Chondrocyte (in vitro differentiated cells): ENCODE results near the gene VSIR. TPM values are rescaled to one million over a fixed set of nuclear protein-coding genes. Genes with fewer than 3 reads are reported as not detected.
A peak's percentile ranks its signal among the peaks of the same experiment; 100 is the strongest.

ENCODE experiments used
- DNase-seq: peaks from one replicate; pipeline ENCODE4 v3.0.0; 2021; ENCODE audit warnings: mixed read lengths, low spot score
- H3K27ac Mint-ChIP-seq: one replicate; pipeline ENCODE4 v1.8.0; 2021; ENCODE audit warnings: mild to moderate bottlenecking, moderate library complexity, mixed read lengths; ENCODE audit not compliant: unreplicated experiment
- H3K27me3 Mint-ChIP-seq: 2 replicates; pipeline ENCODE4 v1.8.0; 2021; ENCODE audit warnings: low read depth, mixed read lengths
- H3K36me3 Mint-ChIP-seq: 2 replicates; pipeline ENCODE4 v1.8.0; 2021; ENCODE audit warnings: low read depth, mixed read lengths
- H3K4me1 Mint-ChIP-seq: 2 replicates; pipeline ENCODE4 v1.8.0; 2021; ENCODE audit warnings: low read depth, mild to moderate bottlenecking, mixed read lengths
- H3K4me3 Mint-ChIP-seq: one replicate; pipeline ENCODE4 v1.8.0; 2021; ENCODE audit warnings: mild to moderate bottlenecking, moderate library complexity, mixed read lengths; ENCODE audit not compliant: unreplicated experiment
- H3K9me3 Mint-ChIP-seq: 2 replicates; pipeline ENCODE4 v1.8.0; 2021; ENCODE audit warnings: low read depth, mixed read lengths
- total RNA-seq: library from RNA; stranded (reverse); gene quantifications from 3 replicates; pipeline ENCODE4 v1.2.1, GENCODE V29; 2021
- TF ChIP-seq, protein P1 (sequence below): fragments of 200-600 bp; sonication (generic); IDR thresholded peaks from 2 replicates; pipeline ENCODE4 v1.5.0; 2021; ENCODE audit warnings: antibody characterized with exemption, mild to moderate bottlenecking, moderate library complexity

Gene VSIR
- total RNA-seq, 1 donor from 2014 or later: 1.3 TPM

DNA sequence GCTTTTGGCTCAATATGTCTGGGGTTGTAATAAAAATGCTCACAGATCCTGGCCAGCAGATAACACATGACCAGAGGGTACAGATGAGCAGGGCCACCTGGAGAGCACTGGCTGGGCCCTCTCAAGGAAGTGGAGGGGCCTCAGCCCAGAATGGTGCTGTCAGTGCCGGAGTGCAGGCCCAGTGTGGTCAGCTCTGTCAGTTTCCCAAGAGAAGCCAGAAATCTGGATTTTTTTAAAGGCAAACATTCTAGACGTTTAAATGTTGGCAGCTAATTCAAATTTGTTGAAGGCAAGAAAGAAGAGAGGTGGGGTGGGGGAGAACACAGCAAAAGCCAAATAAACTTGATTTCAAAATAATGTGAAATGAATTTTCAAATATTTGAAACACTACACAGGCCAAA lies 55.8 kb downstream of the VSIR start:
- H3K27ac Mint-ChIP-seq: peak overlapping the region; percentile 43
- TF ChIP-seq, protein P1, sequence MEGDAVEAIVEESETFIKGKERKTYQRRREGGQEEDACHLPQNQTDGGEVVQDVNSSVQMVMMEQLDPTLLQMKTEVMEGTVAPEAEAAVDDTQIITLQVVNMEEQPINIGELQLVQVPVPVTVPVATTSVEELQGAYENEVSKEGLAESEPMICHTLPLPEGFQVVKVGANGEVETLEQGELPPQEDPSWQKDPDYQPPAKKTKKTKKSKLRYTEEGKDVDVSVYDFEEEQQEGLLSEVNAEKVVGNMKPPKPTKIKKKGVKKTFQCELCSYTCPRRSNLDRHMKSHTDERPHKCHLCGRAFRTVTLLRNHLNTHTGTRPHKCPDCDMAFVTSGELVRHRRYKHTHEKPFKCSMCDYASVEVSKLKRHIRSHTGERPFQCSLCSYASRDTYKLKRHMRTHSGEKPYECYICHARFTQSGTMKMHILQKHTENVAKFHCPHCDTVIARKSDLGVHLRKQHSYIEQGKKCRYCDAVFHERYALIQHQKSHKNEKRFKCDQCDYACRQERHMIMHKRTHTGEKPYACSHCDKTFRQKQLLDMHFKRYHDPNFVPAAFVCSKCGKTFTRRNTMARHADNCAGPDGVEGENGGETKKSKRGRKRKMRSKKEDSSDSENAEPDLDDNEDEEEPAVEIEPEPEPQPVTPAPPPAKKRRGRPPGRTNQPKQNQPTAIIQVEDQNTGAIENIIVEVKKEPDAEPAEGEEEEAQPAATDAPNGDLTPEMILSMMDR: no peak
- DNase-seq: no peak

DNA sequence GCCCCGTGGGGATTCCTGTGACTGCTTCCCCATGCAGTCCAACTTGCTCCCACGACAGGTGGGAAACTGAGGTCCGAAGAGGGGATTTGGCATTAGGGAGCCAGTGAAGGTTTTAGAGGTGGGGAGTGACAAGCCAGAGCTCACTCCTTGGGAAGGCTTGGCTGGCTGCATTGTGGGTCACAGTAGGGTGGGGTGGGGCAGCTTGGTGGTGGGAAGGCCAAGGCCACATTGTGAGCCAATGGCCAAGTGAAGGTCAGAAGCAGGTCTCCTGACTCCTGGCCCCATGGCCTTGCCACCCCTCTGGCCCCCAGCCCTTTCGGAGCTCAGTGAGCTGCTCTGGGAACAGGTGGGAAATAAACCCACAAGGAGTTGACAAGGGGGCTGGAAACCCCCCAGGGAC lies 56.3 kb downstream of the VSIR start:
- no peak for DNase-seq
- peaks cover 8% of the 10 kb centered on the region for H3K4me1 Mint-ChIP-seq
- TF ChIP-seq, protein P1: no peak
- no peak overlapping the region for H3K27ac Mint-ChIP-seq
- no peaks in the 10 kb centered on the region for H3K36me3 Mint-ChIP-seq
- no peak overlapping the region for H3K4me3 Mint-ChIP-seq
- no peaks in the 10 kb centered on the region for H3K9me3 Mint-ChIP-seq
- peaks cover 12% of the 10 kb centered on the region for H3K27me3 Mint-ChIP-seq

More for the DNA sequence above, 55.8 kb downstream of the VSIR start:
- no peak overlapping the region for H3K4me3 Mint-ChIP-seq
- no peaks in the 10 kb centered on the region for H3K36me3 Mint-ChIP-seq
- peaks cover 8% of the 10 kb centered on the region for H3K4me1 Mint-ChIP-seq
- no peaks in the 10 kb centered on the region for H3K9me3 Mint-ChIP-seq
- H3K27me3 Mint-ChIP-seq: peaks cover 12% of the 10 kb centered on the region

DNA sequence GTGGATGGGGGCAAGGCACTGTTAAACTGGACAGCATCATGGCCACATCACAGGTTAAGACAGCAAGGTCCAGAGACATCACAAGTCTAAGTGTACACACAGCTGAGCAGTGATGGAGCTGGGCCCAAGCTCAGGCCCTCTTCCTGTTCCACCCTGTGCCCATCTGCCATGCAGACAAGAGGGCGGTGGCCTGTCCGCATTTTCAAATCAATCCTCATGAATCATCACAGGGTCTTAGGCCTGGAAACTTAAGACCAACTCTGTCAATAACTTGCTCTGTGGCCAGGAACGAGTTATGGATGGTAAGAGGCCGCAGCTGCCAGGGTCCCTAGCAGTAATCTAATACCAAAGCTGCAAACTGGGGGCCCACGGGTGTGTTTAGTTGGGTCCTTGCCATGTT lies 56.9 kb downstream of the VSIR start:
- H3K4me3 Mint-ChIP-seq: no peak overlapping the region
- TF ChIP-seq, protein P1: no peak
- no peaks in the 10 kb centered on the region for H3K9me3 Mint-ChIP-seq
- DNase-seq: no peak
- peaks cover 8% of the 10 kb centered on the region for H3K27me3 Mint-ChIP-seq
- no peaks in the 10 kb centered on the region for H3K36me3 Mint-ChIP-seq
- H3K4me1 Mint-ChIP-seq: peaks cover 8% of the 10 kb centered on the region
- H3K27ac Mint-ChIP-seq: no peak overlapping the region

DNA sequence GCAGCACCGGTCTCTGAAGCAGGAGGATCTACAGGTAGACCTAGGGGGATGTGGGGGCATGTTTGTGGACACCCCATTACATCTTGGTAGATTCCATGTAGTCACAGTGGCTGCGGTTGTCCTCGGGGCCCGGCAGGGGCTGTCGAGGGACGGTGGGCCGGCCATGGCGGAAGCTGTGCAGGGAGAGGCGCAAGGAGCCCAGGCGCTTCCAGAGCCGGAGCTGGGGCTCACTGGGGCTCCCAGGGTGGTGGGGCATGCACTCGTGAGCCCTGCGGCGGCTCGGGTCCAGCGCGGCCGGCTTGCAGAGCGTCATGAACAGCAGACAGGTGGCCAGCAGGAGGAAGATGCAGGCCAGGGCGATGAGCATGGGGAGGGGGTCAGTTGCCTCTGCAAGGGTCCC lies 57.5 kb downstream of the VSIR start:
- Mint-ChIP-seq H3K27ac (no peak overlapping the region), H3K27me3 (peaks cover 5% of the 10 kb centered on the region)
- DNase-seq: no peak

DNA sequence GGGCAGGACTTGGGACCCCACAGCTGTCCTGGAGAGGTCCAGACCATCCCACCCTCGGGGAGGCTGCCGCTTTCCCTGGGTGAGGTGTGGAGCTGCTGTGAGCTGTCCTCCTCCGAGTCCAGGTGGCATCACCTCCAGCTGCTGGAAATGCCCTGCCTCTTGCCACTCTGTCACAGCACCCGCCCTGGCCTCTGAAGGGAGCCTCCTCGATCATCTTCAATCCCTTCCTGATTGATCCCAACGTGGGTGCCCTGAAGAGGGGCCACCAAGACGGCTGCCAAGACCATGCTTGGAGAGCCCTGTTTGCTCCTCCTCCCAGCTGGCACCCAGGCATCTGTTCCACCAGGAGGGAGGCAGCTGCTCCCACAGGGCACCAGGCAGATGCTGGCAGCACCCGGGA lies 58.3 kb downstream of the VSIR start:
- H3K27me3 Mint-ChIP-seq: peaks cover 2% of the 10 kb centered on the region
- H3K9me3 Mint-ChIP-seq: no peaks in the 10 kb centered on the region
- TF ChIP-seq, protein P1: no peak
- H3K4me1 Mint-ChIP-seq: peaks cover 8% of the 10 kb centered on the region
- DNase-seq: no peak
- no peak overlapping the region for H3K27ac Mint-ChIP-seq
- no peak overlapping the region for H3K4me3 Mint-ChIP-seq
- no peaks in the 10 kb centered on the region for H3K36me3 Mint-ChIP-seq

More for the DNA sequence above, 57.5 kb downstream of the VSIR start:
- peaks cover 8% of the 10 kb centered on the region for H3K4me1 Mint-ChIP-seq
- no peaks in the 10 kb centered on the region for H3K9me3 Mint-ChIP-seq
- TF ChIP-seq, protein P1: no peak
- no peaks in the 10 kb centered on the region for H3K36me3 Mint-ChIP-seq
- H3K4me3 Mint-ChIP-seq: no peak overlapping the region
